ENCODE results near the gene BABAM1.

BABAM1 gene

DNA sequence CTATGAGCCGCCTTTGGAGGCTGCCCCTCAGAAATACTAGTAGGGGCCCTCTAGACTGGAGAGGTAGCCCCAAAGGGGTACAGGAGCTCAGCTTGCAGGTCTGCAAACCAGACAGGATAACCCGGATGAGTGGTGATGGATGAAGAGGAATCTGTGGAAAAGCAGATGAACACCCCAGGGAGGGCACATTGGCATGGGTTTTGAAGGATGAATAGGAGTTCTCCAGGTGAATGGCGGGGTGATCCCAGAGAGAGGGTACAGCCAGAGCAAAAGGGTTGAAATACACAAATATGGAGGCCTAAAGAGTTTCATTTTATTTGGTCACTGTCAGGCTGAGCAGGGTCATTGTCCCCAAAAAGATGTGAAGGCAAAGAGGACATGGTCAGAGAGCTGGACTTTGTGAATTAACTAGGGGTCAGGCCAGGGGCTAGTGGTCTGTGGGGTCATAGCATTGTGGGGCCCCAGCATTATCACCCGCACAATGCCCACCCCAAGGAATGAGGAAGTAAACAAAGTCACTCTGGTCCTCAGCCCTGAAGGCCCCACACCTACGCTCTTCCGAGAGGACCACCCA is 26.3 kb upstream of the BABAM1 start:
- H3K4me3 ChIP-seq: no peak overlapping the region
- TF ChIP-seq EZH2 (IDR thresholded peaks at IDR 0.05) (no peak), FOXP2 (optimal IDR thresholded peaks at IDR 0.05; ENCODE audit: control extremely low read depth, extremely low read length, insufficient read depth) (no peak), POLR2AphosphoS5 (IDR thresholded peaks at IDR 0.05; ENCODE audit: borderline replicate concordance, low read depth, low read length) (no peak)
- H3K36me3 ChIP-seq (ENCODE audit: insufficient read depth, low read length): no peaks in the 10 kb centered on the region
- no peak overlapping the region for H3K9ac ChIP-seq (ENCODE audit: insufficient read length)
- no peaks in the 10 kb centered on the region for H3K9me3 ChIP-seq (ENCODE audit: low read depth, low read length)
- DNase-seq (ENCODE audit: low read depth, low spot score): no peak
- H3K27ac ChIP-seq: no peak overlapping the region

DNA sequence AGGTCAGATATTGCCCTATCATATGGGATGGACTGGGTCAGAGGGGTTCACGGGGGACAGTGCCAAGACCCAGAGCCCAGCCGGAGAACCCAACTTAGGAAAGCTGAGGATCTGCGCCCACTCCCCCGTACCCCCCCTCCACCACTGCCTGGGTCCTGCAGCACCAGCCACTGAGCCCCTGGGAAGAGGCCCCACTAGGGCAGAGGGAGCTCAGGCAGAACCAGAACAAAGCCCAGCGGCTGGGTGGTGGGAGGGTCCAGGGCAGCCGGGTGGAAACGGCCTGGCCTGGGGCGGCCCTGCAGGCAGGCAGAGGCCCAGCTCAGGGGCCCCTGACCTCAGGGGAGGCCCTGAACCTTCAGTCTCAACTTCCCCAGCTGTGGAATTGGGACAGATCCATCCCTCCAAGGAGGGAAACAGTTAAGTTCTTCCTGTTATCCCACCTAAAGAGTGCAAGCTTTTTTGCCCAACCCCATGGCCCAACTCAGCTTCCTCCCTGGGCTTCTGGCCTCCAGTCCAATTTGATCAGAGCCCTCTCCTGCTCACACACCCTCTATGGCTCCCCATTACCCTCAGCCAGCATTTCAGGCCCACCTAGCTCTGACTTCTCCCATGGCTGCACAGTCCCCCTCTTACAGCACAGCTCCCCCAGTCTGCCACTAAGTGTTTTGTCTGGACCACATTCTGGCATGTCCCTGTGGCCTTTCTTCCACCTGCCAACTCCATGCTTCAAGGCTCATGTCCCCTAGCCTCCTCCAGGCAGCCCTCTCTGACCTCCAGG is 24.6 kb upstream of the BABAM1 start:
- H3K9ac ChIP-seq (ENCODE audit: insufficient read length): no peak overlapping the region
- H3K9me3 ChIP-seq (ENCODE audit: low read depth, low read length): no peaks in the 10 kb centered on the region
- no peak overlapping the region for H3K27ac ChIP-seq
- no peak for DNase-seq (ENCODE audit: low read depth, low spot score)
- TF ChIP-seq EZH2 (IDR thresholded peaks at IDR 0.05) (no peak), POLR2AphosphoS5 (IDR thresholded peaks at IDR 0.05; ENCODE audit: borderline replicate concordance, low read depth, low read length) (no peak), FOXP2 (optimal IDR thresholded peaks at IDR 0.05; ENCODE audit: control extremely low read depth, extremely low read length, insufficient read depth) (no peak)
- H3K4me3 ChIP-seq: no peak overlapping the region
- no peaks in the 10 kb centered on the region for H3K36me3 ChIP-seq (ENCODE audit: insufficient read depth, low read length)

DNA sequence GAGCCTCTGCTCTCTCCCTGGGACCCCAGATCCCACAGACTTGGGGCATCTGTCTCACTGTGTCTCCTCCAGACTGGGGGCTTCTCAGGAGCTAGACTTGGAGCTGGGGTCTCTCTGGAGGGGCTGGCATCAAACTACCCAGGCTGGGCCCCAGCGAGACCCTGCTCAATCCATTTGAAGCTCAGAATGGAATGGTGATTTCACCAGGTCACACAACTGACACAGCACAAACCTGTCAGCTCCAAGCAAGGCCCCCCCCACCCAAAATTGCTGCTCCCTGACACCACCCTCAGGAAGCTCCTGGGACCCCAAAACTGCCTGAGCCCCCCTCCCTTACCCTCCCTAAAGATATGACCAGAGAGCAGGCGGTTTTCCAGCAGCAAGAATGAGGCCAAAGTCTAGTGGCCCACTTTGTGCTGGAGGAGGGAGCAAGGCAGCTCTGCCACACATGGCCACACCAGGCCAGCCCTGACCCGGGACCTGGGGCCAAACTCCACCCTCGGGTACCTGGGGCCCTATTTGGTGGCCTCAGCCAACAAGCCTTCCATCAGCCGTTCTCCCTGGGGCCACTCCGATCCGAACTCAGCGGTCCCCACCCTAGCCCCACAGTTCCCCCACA is 23.9 kb upstream of the BABAM1 start:
- peak overlapping the region; percentile 72 for H3K4me3 ChIP-seq
- no peak overlapping the region for H3K27ac ChIP-seq
- H3K36me3 ChIP-seq (ENCODE audit: insufficient read depth, low read length): no peaks in the 10 kb centered on the region
- DNase-seq (ENCODE audit: low read depth, low spot score): no peak
- no peak overlapping the region for H3K9ac ChIP-seq (ENCODE audit: insufficient read length)
- no peaks in the 10 kb centered on the region for H3K9me3 ChIP-seq (ENCODE audit: low read depth, low read length)
- TF ChIP-seq FOXP2 (optimal IDR thresholded peaks at IDR 0.05; ENCODE audit: control extremely low read depth, extremely low read length, insufficient read depth): no peak
- TF ChIP-seq EZH2 (IDR thresholded peaks at IDR 0.05): no peak
- no peak for TF ChIP-seq POLR2AphosphoS5 (IDR thresholded peaks at IDR 0.05; ENCODE audit: borderline replicate concordance, low read depth, low read length)

DNA sequence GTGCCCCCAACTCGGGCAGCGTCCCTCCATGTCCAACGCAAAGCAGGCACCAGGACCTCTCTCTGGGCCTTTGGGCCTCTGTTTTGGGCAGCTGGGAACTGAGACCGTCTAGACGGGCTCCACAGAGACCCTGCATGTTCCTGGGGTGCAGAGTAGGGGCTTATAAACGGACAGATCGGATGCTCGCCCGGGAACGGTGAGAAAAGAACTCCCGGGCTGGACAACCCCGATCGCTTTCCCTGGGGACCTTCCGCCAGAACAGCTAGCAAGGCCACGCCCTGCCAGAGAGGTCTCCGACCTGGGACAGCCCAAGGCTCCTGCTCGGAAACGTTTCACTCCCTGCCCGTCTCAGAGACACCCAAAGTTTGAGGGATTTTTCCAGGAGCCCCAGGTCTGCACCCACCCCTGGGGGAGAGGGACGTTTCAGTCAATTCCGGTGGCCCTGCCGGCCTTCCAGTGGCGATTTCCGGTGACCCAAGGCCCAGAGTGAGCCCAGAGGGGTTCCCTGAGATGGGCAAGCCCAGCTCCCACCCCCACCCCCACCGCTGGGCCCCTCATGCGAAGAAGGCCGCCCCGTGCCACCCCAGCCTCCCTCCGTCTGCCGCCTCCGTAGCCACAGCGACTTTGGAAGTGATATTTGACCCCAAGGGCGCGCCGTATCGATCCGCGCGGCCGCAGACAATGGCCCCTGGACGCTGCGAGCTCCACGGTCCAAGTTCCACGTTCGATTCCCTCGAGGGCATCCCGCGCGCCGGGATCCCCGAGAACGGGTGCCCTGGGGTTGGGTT is 23.2 kb upstream of the BABAM1 start:
- no peak overlapping the region for H3K27ac ChIP-seq
- DNase-seq (ENCODE audit: low read depth, low spot score): no peak

DNA sequence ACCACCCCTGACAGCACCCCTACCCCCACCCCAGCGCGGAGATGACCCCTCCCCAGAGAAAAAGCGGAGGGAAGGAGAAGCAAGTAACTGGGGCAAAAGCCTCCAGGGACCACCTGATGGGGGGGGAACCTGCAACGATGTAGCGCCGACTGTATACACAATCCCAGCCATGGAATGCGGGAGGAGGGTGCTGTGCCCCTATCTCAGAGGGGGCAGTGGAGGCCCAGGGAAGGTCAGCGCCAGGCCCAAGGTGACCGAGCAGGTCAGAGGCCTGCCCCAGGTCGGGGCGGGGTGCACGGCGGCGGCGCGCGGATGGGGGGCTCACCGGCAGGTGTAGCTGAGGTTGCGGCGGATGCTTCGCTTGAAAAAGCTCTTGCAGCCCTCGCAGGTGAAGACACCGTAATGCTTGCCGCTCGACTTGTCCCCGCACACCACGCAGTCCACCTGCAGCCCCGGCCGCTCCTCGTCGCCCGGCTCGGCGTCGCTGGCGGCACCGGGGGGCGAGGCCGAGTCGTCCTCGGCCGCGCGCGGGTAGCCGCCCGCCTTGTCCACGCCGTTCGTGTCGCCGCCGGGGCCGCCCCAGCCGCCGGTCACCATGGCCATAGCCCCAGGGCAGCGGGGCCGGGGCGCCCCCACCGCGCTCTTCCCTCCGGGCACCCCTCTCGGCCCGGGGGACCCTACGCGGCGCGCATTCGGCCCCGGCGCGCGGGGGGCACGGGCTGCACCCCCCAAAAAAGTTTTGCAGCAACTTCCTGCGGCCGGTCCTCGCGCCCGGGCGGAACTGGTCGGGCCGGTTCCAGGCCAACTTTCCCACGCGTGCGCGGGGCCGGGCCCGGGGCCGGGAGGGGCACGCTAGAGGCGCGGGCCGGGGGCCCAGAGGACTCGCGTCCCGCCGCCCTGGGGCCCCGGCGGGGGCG is 22.4 kb upstream of the BABAM1 start:
- H3K9me3 ChIP-seq (ENCODE audit: low read depth, low read length): no peaks in the 10 kb centered on the region
- H3K9ac ChIP-seq (ENCODE audit: insufficient read length): no peak overlapping the region
- H3K36me3 ChIP-seq (ENCODE audit: insufficient read depth, low read length): no peaks in the 10 kb centered on the region
- DNase-seq (ENCODE audit: low read depth, low spot score): no peak
- no peak for TF ChIP-seq POLR2AphosphoS5 (IDR thresholded peaks at IDR 0.05; ENCODE audit: borderline replicate concordance, low read depth, low read length)
- no peak for TF ChIP-seq FOXP2 (optimal IDR thresholded peaks at IDR 0.05; ENCODE audit: control extremely low read depth, extremely low read length, insufficient read depth)
- H3K27ac ChIP-seq: no peak overlapping the region
- H3K4me3 ChIP-seq: peak overlapping the region; percentile 72

More for the DNA sequence above, 23.2 kb upstream of the BABAM1 start:
- Histone ChIP-seq H3K4me3 (peak overlapping the region; percentile 72), H3K9ac (ENCODE audit: insufficient read length) (no peak overlapping the region), H3K36me3 (ENCODE audit: insufficient read depth, low read length) (no peaks in the 10 kb centered on the region), H3K9me3 (ENCODE audit: low read depth, low read length) (no peaks in the 10 kb centered on the region)
- TF ChIP-seq EZH2 (IDR thresholded peaks at IDR 0.05) (no peak), POLR2AphosphoS5 (IDR thresholded peaks at IDR 0.05; ENCODE audit: borderline replicate concordance, low read depth, low read length) (no peak), FOXP2 (optimal IDR thresholded peaks at IDR 0.05; ENCODE audit: control extremely low read depth, extremely low read length, insufficient read depth) (no peak)

DNA sequence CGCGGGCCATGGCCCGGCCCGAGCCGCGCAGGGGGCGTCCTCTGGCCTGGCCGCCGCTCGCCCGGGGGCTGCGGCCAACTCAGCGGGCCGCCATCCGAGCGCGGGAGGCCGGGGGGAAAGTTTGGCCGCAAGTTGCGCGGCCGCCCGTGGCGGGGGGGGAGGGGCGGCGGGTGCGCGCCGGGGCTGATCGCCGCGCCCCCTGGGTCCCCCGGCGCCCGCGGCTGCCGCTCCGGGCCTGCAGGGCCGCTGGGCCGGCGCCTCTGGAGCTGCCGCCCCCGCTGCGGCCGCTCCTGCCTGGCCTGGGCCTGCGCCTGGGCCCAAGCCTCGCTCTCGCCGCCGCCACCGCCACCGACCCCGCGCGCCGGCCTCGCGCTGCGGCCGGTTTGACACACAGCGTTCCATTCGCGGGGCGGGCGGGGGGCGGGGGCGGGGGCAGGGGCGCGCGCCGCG is 21.7 kb upstream of the BABAM1 start, which contains the start of gene NR2F6:
Gene NR2F6, minus strand, starts transcription at position 385 of the 450 bp plus-strand sequence. CDS start 699 bp downstream, outside the sequence.
- Histone ChIP-seq H3K9me3 (ENCODE audit: low read depth, low read length) (no peaks in the 10 kb centered on the region), H3K27ac (peak within 1 kb of the TSS; percentile 50; the same call in 1 of the 2 replicates), H3K36me3 (ENCODE audit: insufficient read depth, low read length) (no peaks in the 10 kb centered on the region), H3K4me3 (peak within 1 kb of the TSS; percentile 81), H3K9ac (ENCODE audit: insufficient read length) (peak within 1 kb of the TSS; percentile 71)
- DNase-seq (ENCODE audit: low read depth, low spot score): no peak
- no peak for TF ChIP-seq EZH2 (IDR thresholded peaks at IDR 0.05)
- TF ChIP-seq POLR2AphosphoS5 (IDR thresholded peaks at IDR 0.05; ENCODE audit: borderline replicate concordance, low read depth, low read length): no peak
- TF ChIP-seq FOXP2 (optimal IDR thresholded peaks at IDR 0.05; ENCODE audit: control extremely low read depth, extremely low read length, insufficient read depth): no peak
